K562 (cell line): ENCODE measurements around the gene DCLK1.

Experiments used
- ARNT ChIP-seq, 2 experiments: fragments of 450-650 bp; IDR thresholded peaks; 2 replicates each; pipeline ENCODE4 v1.6.1; 2016; ENCODE audit warnings: mild to moderate bottlenecking in 1 of 2
- CHD2 ChIP-seq: IDR thresholded peaks from 2 replicates; pipeline ENCODE4 v1.6.1; 2011; ENCODE audit warnings: low read depth, low read length
- CTCF ChIP-seq, 3 experiments: IDR thresholded peaks in 2 of 3; conservative IDR thresholded peaks in 1 of 3; 2 replicates each; pipeline ENCODE4 v1.5.1; 2011 to 2012; ENCODE audit warnings: low read length in 3 of 3, mild to moderate bottlenecking in 3 of 3, control low read depth in 2 of 3, improper control_type of control experiment in 1 of 3, inconsistent platforms in 1 of 3, low read depth in 1 of 3, mixed read lengths in 1 of 3, moderate library complexity in 1 of 3; ENCODE audit not compliant: insufficient read depth in 2 of 3
- NR2C1 ChIP-seq, 2 experiments: fragments of 450-650 bp; IDR thresholded peaks; 2 replicates each; pipeline ENCODE4 v1.6.1; 2017; ENCODE audit warnings: mild to moderate bottlenecking in 2 of 2, antibody characterized with exemption in 1 of 2, inconsistent platforms in 1 of 2, missing compliant biosample characterization in 1 of 2, missing genetic modification characterization in 1 of 2
- NUFIP1 ChIP-seq: fragments of 450-650 bp; IDR thresholded peaks from 2 replicates; pipeline ENCODE4 v1.6.1; 2018; ENCODE audit not compliant: partially characterized antibody
- RREB1 ChIP-seq: fragments of 250-450 bp; sonication (Bioruptor Pico); IDR thresholded peaks from 2 replicates; pipeline ENCODE4 v1.4.0; 2020
- SIN3A ChIP-seq, 2 experiments: fragments of 150-350 bp in 1 of 2; IDR thresholded peaks; 2 replicates each; pipeline ENCODE4 v1.6.1; 2011 to 2016; ENCODE audit warnings: borderline replicate concordance in 2 of 2, low read depth in 2 of 2, low read length in 2 of 2, mild to moderate bottlenecking in 2 of 2, moderate library complexity in 2 of 2; ENCODE audit not compliant: control insufficient read depth in 1 of 2
- SMARCA5 ChIP-seq: fragments of 450-650 bp; IDR thresholded peaks from 2 replicates; pipeline ENCODE4 v1.6.1; 2016
- SPI1 ChIP-seq: IDR thresholded peaks from 2 replicates; pipeline ENCODE4 v1.6.1; 2011; ENCODE audit warnings: low read depth, low read length, control low read depth, borderline replicate concordance
- SRSF9 ChIP-seq: fragments of 200-400 bp; formaldehyde crosslinking; IDR thresholded peaks from 2 replicates; pipeline ENCODE4 v1.6.1; 2017; ENCODE audit warnings: low read depth, low read length, borderline replicate concordance
- THAP12 ChIP-seq: fragments of 250-450 bp; sonication (Bioruptor Pico); IDR thresholded peaks from 2 replicates; pipeline ENCODE4 v1.9.0; 2021; ENCODE audit warnings: mild to moderate bottlenecking, inconsistent platforms
- USF1 ChIP-seq: sonication (generic); formaldehyde crosslinking; IDR thresholded peaks from 2 replicates; pipeline ENCODE4 v1.9.0; 2022; ENCODE audit warnings: mild to moderate bottlenecking, missing genetic modification reagents
- ZNF280B ChIP-seq: fragments of 250-450 bp; sonication (Bioruptor Pico); IDR thresholded peaks from 2 replicates; pipeline ENCODE4 v1.5.1; 2021; ENCODE audit warnings: mild to moderate bottlenecking

GRCh38 chr13:35766663-35767062, 364.5 kb downstream of the DCLK1 start:
- TF ChIP-seq SIN3A (IDR thresholded peaks at IDR 0.05; ENCODE audit: borderline replicate concordance in 2 of 2, control insufficient read depth in 1 of 2, low read depth in 2 of 2, low read length in 2 of 2): no peak
- TF ChIP-seq ZNF280B: no peak
- TF ChIP-seq RREB1 (CRISPR knock-in tag): no peak
- no peak for TF ChIP-seq USF1 (CRISPR knock-in tag)
- TF ChIP-seq SRSF9: no peak
- no peak for TF ChIP-seq THAP12 (CRISPR knock-in tag)
- no peak for TF ChIP-seq ARNT (IDR thresholded peaks at IDR 0.05)
- no peak for TF ChIP-seq SMARCA5
- no peak for TF ChIP-seq CHD2
- TF ChIP-seq NR2C1 (IDR thresholded peaks at IDR 0.05): no peak
- TF ChIP-seq NR2C1 (tag; IDR thresholded peaks at IDR 0.05): no peak
- no peak for TF ChIP-seq NUFIP1
- no peak for TF ChIP-seq SPI1
- TF ChIP-seq CTCF (IDR thresholded peaks at IDR 0.05 in 2 of 3, conservative IDR thresholded peaks at IDR 0.05 in 1 of 3; ENCODE audit: insufficient read depth in 2 of 3, low read depth in 1 of 3, low read length in 3 of 3): no peak
